Inferior parietal cortex (tissue), 1 donor: ENCODE results near the gene AK5.
A peak's percentile ranks its signal among the peaks of the same experiment; 100 is the strongest.
"Not testable (repeated sequence)": the region's sequence is repeated elsewhere in the genome, so short reads cannot be mapped to it uniquely, and the experiment has no call there.

Experiments used
- DNase-seq: peaks from one replicate; pipeline ENCODE4 v3.0.0-alpha.2; 2016; ENCODE audit errors: extremely low spot score

AK5 gene

GRCh38 chr1:77288275-77288674 is 6.5 kb downstream of the AK5 start:
- no peak for DNase-seq

- DNase-seq, result no peak
These were observed 8.8 kb downstream of the AK5 start for GRCh38 chr1:77290576-77290975.

GRCh38 chr1:77292551-77292950 is 10.7 kb downstream of the AK5 start:
- DNase-seq, result no peak

GRCh38 chr1:77300566-77300965 is 18.7 kb downstream of the AK5 start:
- no peak for DNase-seq

DNA sequence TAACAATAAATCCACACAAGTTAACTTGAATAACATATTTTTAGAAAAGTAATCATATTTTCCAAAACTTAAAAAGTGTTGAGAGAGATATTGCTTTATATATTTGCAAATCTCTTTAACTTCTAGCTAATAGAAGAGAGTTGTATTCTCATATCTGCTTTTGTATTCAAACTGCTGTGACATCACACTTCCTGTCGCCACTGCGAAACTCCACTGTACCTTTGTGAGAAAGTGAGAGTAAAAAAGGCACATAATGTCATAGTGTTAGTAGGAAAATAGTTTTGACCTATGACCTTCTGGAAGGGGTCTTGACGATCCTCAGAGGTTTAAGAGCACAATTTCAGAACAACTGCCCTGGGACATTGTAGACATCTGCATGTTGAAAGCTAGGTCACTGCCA is 21.6 kb downstream of the AK5 start:
- DNase-seq, result no peak

DNA sequence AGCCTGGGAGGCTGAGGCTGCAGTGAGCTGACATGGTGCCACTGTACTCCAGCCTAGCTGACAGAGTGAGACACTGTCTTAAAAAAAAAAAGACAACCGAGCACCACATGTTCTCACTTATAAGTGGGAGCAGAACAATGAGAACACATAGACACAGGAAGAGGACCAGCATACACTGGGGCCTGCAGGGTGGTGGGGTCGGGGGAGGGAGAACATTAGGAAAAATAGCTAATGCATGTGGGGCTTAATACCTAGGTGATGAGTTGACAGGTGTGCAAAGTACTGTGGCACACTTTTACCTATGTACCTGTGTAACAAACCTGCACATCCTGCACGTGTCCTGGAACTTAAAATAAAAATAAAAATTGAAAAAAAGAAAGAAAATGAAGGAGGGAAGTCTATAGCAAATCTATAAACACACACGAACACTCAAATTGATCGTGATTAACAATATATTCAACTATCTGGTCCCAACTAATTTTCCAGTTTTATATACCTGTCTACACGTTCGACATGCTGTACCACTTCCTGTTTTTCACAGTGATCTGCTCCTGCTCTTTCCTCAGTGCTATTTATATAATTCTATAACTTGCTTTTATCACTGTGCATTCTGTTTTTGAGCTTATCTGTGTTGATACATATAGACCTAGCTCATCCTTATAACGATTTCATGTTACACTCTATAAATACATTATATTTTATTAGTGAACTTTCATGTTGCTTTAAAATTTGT is 27.2 kb downstream of the AK5 start:
- no peak for DNase-seq

DNA sequence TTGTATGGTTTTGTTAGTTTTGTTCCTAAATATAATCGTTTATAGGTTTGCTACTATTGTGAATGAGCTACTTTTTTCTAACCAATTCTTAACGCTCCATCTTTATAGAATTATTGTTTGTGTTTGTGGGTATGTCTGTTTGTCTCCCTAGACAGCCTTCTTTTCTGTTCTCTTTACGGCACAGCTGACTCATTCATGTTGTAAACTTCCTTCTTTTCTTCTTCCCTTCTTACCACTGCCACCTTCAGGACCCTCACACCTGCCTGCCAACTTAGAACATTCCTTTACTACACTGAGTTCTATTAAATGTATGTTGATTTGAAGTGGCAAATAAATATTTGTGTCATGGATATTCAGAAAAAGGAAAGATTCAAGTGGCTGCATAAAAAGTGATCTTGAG is 29.1 kb downstream of the AK5 start:
- no peak for DNase-seq

GRCh38 chr1:77312364-77312763 is 30.5 kb downstream of the AK5 start:
- not testable (repeated sequence) for DNase-seq

DNA sequence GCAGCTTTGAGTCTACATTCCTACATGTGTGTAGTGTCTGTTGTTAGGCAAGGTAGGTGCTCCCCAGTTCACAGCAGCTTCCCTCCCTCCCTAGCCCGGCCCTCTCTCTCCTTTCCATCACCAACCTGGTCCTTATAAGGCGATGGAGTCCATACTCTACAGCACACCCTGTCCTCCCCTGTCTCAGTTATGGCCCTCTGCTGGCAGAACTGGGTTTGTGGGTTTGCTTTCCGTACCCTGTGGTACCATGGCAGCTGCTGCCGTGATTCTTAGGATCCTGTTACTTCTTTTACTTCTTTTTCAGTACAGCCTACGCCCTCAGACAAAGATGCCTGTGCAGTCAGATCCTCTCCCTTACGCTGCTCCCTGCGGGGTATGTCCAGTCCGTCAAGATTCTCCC is 31.7 kb downstream of the AK5 start:
- DNase-seq, result no peak

- no peak for DNase-seq
These were observed 34.2 kb downstream of the AK5 start for GRCh38 chr1:77316006-77316405.

DNA sequence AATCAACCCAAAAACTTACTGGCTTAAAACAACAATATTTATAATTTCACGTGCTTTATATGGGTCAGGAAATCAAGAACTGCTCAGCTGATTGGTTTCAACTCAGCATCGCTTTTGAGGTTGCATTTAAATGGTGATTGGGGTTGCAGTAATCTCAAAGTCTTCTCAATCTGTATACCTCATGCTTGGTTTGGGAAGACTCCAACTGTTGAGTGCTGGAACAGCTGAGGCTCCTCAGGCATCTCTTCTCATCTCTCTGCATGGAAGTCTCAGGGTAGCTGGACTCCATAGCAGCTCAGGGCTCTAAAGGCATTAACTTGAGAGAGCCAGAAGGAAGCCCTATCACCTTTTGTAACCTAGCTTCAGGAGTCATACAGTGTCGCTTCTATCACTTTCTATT is 35.1 kb downstream of the AK5 start:
- no peak for DNase-seq

DNA sequence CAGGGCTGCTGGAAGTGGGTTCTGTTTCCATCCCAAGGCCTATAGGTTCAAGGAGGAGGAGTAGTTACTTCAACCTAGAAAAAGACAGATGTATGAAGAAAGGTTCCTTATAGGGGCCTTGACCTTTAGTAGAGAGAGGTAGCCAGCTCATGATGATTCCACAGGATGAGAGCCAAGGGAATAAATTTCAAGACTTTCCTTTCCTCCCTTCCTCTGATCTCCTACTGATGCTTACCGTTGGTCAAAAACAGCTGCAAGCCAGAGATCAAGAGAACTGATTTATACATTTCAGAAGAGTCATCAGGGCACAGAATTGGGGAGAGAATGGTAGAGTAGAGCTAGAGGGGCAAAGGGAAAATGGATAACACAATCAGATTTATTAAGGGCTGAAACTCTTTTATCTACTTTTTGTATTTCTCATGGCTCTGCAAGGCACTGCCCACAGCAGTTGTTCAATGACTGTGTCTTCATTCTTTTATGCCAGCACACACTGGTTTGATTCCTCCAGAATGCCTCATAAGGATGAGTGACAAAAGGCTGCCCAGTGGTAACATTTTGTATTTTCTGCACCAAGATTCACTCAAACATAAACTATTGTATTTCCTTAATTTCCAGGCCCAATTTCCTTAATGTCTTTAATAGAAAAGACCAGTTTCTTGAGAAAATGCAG is 37.4 kb downstream of the AK5 start:
- no peak for DNase-seq

DNA sequence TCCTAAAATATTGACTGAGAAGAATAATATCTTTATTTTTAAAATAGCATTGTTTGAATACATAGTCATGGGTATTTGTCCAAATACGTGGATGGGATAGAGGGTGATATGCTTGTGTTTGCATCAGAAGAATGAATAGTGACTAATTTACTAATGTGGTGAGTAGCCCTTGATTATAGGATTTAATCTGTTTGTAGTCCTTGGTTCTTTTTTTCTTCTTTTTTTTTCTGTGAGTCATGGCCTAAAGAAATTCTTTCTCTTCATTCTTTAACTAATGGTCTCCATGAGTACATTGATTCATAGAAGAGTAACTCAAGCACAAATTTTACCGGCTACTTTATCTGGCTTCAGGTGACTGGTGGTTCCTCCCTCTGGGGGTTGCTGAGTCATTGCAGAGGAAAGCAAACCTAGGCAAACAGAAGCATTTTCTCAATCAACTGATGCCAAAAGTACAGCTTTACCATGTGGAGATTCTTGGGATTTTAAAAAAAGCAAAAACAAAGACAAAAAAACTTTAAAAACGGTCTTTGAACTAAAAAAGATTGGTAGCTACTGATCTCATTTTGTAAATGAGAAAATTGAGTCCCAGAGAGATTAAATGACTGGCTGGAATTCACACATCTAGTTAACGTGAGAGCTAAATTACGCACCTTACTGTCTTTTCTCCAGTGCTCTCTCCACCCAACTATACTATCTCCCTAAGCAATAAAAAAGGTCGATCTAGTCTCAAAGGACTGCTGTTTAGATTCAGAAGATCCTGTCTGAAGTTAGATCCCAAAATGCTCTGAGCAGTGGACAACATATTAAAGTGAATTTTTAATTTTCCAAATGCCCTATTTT is 40.5 kb downstream of the AK5 start:
- DNase-seq, result peak; percentile 25

GRCh38 chr1:77333501-77333900 is 51.7 kb downstream of the AK5 start:
- no peak for DNase-seq

DNA sequence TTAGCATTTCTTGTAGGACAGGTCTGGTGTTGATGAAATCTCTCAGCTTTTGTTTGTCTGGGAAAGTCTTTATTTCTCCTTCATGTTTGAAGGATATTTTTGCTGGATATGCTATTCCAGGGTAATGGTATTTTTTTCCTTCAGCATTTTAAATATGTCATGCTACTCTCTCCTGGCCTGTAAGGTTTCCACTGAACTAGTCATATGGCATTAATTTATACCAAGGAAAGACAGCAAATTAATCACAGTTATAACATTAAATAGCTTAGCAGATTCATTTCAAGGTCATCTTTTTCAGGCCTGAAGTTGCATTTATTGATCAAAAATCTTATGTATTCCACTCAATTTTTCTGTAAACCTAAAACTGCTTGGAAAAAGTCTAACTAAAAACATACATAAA is 54.9 kb downstream of the AK5 start:
- no peak for DNase-seq

DNA sequence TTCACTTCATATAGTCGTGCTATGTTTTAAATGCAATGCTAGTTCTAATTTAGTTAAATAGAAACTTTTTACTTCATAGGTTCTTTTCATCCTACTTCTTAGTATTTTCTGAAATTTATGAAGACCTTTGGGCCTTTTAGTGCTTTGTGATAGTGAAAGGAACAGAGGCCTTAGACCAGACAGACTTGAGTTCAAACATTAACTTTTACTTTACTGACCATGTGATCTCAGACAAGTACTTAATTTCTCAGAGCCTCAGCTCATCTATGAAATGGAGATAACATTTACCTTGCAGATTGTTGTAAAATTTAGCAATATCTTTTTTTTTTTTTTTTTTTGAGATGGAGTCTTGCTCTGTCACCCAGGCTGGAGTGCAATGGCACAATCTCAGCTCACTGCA is 57.5 kb downstream of the AK5 start:
- DNase-seq, result no peak

DNA sequence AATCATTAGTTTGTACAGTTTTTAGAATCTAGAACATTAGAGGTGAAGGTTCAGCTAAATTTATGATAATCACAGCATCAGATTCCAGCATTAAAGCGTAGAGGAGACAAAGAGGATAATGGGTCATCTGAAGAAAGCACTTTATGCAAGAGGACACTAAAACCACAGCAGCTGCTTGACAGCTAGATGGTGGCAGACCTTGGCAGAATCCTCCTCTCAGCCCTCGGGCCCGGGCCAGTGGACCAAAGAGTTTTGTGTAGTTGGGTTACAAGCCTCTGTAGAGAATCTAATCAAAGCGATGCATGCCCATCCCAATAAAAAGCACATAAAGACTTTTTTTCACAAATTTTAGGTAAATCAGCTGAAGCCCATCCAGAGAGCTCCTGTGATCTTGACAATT is 59.4 kb downstream of the AK5 start:
- no peak for DNase-seq

DNA sequence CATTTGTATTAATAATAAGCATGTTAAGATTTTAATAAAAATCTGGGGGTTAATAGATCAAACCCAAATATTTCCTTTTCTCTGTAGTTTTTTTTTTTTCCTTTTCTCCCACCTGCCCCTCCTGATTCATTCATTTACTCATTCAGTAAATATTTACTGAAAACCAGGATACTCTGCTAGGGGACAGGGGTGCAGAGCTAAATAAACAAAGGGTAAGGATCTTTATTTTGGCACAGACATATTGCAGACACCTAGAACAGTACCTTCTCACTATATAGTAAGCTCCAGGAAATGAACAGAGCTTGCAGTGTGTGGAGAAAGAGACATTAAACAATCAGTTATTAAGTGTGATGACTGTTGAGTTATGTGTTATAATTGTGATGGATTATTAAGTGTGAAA is 60.9 kb downstream of the AK5 start:
- no peak for DNase-seq

DNA sequence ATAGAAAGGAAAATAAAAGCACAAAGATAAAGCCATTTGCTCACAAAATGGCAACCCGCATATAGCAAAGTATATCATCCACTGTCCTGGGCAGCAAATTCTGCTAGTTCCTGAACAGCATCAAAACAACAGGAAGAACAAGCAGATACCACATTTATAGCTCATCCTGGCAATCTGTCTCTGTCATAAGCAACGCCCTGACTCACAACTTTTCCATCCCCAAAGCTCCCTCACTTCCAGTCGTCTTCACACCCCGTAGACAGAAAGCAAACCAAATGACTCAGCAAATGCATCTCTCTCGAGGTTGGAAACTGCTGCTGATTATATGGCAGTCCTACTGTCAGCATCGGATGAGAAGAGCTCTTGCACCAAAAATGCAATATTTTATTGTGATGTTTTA is 65.8 kb downstream of the AK5 start:
- peak; percentile 73 for DNase-seq

DNA sequence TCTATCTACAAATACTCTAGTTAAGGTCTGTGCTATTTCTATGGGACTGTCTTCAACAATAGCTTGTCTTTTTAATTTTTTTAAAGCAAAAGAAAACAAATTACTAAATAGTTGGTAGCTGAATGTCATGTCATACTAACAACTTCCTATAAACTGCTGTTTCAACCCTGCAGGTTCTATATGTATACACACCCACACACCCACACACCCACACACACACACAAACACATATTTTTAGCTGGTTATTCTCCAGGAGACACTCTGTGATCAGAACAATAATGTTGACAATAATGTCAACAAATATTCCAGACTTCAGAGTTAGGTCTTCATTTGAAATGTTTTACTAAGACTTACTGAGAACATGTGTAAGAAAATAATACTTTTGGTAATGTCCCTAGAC is 66.7 kb downstream of the AK5 start:
- no peak for DNase-seq

- no peak for DNase-seq
These were observed 67.5 kb downstream of the AK5 start for GRCh38 chr1:77349275-77349674.

DNA sequence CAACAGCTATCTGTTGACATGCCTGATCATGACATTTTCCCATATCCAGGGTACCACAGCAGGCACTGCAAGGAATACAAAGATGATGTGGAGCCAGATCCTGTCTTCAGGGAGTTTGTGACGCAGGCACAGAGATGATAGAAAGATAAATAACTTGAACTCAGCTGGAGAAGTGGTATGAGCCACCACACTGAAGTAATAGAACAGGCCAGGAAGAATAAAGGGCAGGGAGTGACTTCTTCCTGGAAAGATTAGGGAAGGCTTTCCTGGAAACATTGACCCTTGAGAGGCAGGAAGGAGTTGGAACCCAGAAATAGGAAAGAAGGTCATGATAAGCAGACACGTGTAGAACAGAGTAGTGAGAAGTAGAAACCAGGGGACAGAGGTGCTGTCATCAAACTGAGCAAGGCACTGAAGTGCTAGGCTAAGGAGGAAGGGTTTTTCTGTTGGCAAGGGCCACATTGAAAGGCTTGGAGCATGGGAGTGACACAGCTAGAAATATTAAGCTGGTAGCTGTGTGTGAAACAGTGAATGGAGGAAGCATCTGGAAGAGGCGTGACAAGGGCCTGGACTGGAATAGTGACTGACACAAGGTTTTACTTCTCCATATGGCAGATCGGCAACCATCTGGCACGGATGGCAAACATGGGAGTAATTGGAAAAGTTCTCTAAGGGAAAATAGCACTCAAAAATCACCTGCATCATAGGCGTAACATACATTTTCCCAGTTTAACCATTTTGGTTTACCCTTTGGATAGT is 68.4 kb downstream of the AK5 start:
- no peak for DNase-seq
